Thyroid gland (tissue), 4 donors: ENCODE results near the gene GPBP1.

Experiments used
- POLR2A ChIP-seq, 2 donors: fragments of 450-650 bp; IDR thresholded peaks; one replicate each; pipeline ENCODE4 v1.6.1; 2017; ENCODE audit warnings: antibody characterized with exemption in 2 of 2, mild to moderate bottlenecking in 2 of 2, moderate library complexity in 1 of 2
- TF ChIP-seq, protein P1 (sequence below), 6 experiments: fragments of 200-600 bp in 3 of 6; fragments of 450-650 bp in 3 of 6; sonication (generic) in 3 of 6; IDR thresholded peaks; one replicate each; pipeline ENCODE4 v1.5.1; 2016 to 2019; ENCODE audit warnings: antibody characterized with exemption in 6 of 6, mild to moderate bottlenecking in 2 of 6, inconsistent platforms in 1 of 6, moderate library complexity in 1 of 6

DNA sequence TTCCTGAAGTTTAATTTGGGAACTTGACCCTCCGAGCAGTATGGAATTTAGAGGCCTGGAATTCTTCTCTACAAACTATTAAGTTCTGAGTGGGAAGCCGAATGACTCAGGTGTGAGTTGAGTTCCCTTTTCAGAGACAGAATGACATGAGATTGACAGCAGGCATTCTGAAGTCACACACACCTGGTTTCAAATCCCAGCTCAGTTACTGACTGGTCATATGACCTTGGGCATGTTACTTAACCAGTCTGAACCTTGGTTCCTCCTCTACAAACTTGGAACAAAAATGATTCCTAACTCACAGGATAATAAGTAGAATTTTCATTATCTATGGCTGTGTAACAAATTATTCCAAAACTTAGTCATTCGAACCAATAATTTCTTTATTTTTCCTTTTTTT is 45.5 kb upstream of the GPBP1 start:
- no peak for TF ChIP-seq POLR2A (IDR thresholded peaks at IDR 0.05)
- TF ChIP-seq, protein P1, sequence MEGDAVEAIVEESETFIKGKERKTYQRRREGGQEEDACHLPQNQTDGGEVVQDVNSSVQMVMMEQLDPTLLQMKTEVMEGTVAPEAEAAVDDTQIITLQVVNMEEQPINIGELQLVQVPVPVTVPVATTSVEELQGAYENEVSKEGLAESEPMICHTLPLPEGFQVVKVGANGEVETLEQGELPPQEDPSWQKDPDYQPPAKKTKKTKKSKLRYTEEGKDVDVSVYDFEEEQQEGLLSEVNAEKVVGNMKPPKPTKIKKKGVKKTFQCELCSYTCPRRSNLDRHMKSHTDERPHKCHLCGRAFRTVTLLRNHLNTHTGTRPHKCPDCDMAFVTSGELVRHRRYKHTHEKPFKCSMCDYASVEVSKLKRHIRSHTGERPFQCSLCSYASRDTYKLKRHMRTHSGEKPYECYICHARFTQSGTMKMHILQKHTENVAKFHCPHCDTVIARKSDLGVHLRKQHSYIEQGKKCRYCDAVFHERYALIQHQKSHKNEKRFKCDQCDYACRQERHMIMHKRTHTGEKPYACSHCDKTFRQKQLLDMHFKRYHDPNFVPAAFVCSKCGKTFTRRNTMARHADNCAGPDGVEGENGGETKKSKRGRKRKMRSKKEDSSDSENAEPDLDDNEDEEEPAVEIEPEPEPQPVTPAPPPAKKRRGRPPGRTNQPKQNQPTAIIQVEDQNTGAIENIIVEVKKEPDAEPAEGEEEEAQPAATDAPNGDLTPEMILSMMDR (IDR thresholded peaks at IDR 0.05) = no peak
